GM10248 (cell line): ENCODE measurements around the gene MS4A6E.

ENCODE experiments used
- CTCF ChIA-PET: fragments of 300-600 bp; sonication (Branson Sonifier 250); formaldehyde crosslinking; extraction: SDS; loops from one replicate; lab custom pipeline; 2021; ENCODE audit warnings: antibody characterized with exemption; lab: Yijun Ruan, JAX
- POLR2A ChIA-PET: fragments of 350-650 bp; sonication (Branson Sonifier 250); formaldehyde crosslinking; extraction: SDS; loops from one replicate; lab custom pipeline; 2020; ENCODE audit warnings: antibody characterized with exemption; lab: Yijun Ruan, JAX
- DNase-seq: peaks from one replicate; pipeline ENCODE4 v3.0.0; 2012; ENCODE audit errors: extremely low spot score
- CTCF ChIP-seq: IDR thresholded peaks from 2 replicates; pipeline ENCODE4 v1.5.1; 2012; ENCODE audit warnings: mild to moderate bottlenecking, low read depth; ENCODE audit errors: extremely low read depth, missing control alignments, control extremely low read depth

MS4A6E gene

GRCh38 chr11:60370252-60370810 is 43.3 kb downstream of the MS4A6E start:
- POLR2A ChIA-PET: no interaction called here
- no peak for DNase-seq
- CTCF ChIA-PET: interaction anchor here (1.0 to 2.9 kb wide), 6 partner anchors 9 to 117 kb away, joined by 3 to 12 read pairs (median 3); partner anchors contain the start of gene MS4A7

GRCh38 chr11:60370811-60371298 is 43.8 kb downstream of the MS4A6E start:
- TF ChIP-seq CTCF: no peak
- ChIA-PET CTCF (interaction anchor here (1.0 to 2.9 kb wide), 7 partner anchors 9 to 116 kb away, joined by 3 to 12 read pairs (median 3); partner anchors contain the start of gene MS4A7), POLR2A (no interaction called here)
- no peak for DNase-seq

More at GRCh38 chr11:60370252-60370810, 43.3 kb downstream of the MS4A6E start:
- TF ChIP-seq CTCF: no peak

- CTCF ChIA-PET: interaction anchor here (1.0 to 2.9 kb wide), 7 partner anchors 8 to 116 kb away, joined by 3 to 9 read pairs (median 3); no protein-coding TSS in a partner anchor
- DNase-seq: no peak
- POLR2A ChIA-PET: no interaction called here
- TF ChIP-seq CTCF: no peak
Measured at GRCh38 chr11:60371386-60371785, 44.3 kb downstream of the MS4A6E start.

- TF ChIP-seq CTCF: no peak
- POLR2A ChIA-PET: no interaction called here
- CTCF ChIA-PET: interaction anchor here (1.5 to 2.9 kb wide), 4 partner anchors 9 to 115 kb away, joined by 3 to 9 read pairs (median 8); no protein-coding TSS in a partner anchor
- DNase-seq: no peak
Measured at GRCh38 chr11:60371854-60372253, 44.8 kb downstream of the MS4A6E start.

- ChIA-PET CTCF (interaction anchor here (1.4 to 2.9 kb wide), 5 partner anchors 8 to 114 kb away, joined by 3 to 9 read pairs (median 7); no protein-coding TSS in a partner anchor), POLR2A (no interaction called here)
- DNase-seq: no peak
- TF ChIP-seq CTCF: no peak
Measured at GRCh38 chr11:60372767-60373166, 45.7 kb downstream of the MS4A6E start.

- no peak for TF ChIP-seq CTCF
- DNase-seq: no peak
- ChIA-PET CTCF (no interaction called here), POLR2A (no interaction called here)
Measured at GRCh38 chr11:60375316-60375715, 48.3 kb downstream of the MS4A6E start.
